Progenitor cell of endocrine pancreas (in vitro differentiated cells): Measurements from ENCODE around the gene MIER2. TPM values are rescaled to one million over a fixed set of nuclear protein-coding genes. Genes with fewer than 3 reads are reported as not detected.
A peak's percentile ranks its signal among the peaks of the same experiment; 100 is the strongest.

Experiments
- DNase-seq: peaks from one replicate; pipeline ENCODE4 v3.0.0; 2021; ENCODE audit warnings: low spot score; ENCODE audit not compliant: unreplicated experiment
- H3K27ac Mint-ChIP-seq: 2 replicates; pipeline ENCODE4 v1.8.0; 2021; ENCODE audit warnings: mild to moderate bottlenecking, moderate library complexity, mixed read lengths
- H3K27me3 Mint-ChIP-seq: 2 replicates; pipeline ENCODE4 v1.8.0; 2021; ENCODE audit warnings: mixed read lengths
- H3K36me3 Mint-ChIP-seq: 2 replicates; pipeline ENCODE4 v1.8.0; 2022; ENCODE audit warnings: mixed read lengths; ENCODE audit not compliant: insufficient read depth
- H3K4me1 Mint-ChIP-seq: 2 replicates; pipeline ENCODE4 v1.8.0; 2021; ENCODE audit warnings: low read depth, mixed read lengths
- H3K4me3 Mint-ChIP-seq: 2 replicates; pipeline ENCODE4 v1.8.0; 2021; ENCODE audit warnings: low read depth, mild to moderate bottlenecking, moderate library complexity, mixed read lengths
- H3K9me3 Mint-ChIP-seq: 2 replicates; pipeline ENCODE4 v1.8.0; 2021; ENCODE audit warnings: low read depth, mixed read lengths
- CTCF ChIP-seq: fragments of 200-600 bp; sonication (generic); IDR thresholded peaks from one replicate; pipeline ENCODE4 v1.5.0; 2021; ENCODE audit warnings: antibody characterized with exemption, mild to moderate bottlenecking; ENCODE audit not compliant: unreplicated experiment
- total RNA-seq: library from RNA; stranded (reverse); gene quantifications from 2 replicates; pipeline ENCODE4 v1.2.1, GENCODE V29; 2021

MIER2 gene
- total RNA-seq, 1 donor from 2014 or later = 46.7 TPM

GRCh38 chr19:306151-306900 is 38.3 kb downstream of the MIER2 start:
- Mint-ChIP-seq H3K9me3 (no peaks in the 10 kb centered on the region), H3K27ac (no peak overlapping the region)

GRCh38 chr19:305240-306150 is 39.1 kb downstream of the MIER2 start:
- Mint-ChIP-seq H3K4me1 (no peaks in the 10 kb centered on the region), H3K9me3 (no peaks in the 10 kb centered on the region), H3K27ac (peak overlapping the region; percentile 41), H3K4me3 (no peak overlapping the region), H3K36me3 (peaks cover 3% of the 10 kb centered on the region), H3K27me3 (no peaks in the 10 kb centered on the region)
- DNase-seq = no peak
- no peak for TF ChIP-seq CTCF

More at GRCh38 chr19:306151-306900, 38.3 kb downstream of the MIER2 start:
- Mint-ChIP-seq H3K36me3 (peaks cover 3% of the 10 kb centered on the region), H3K4me1 (no peaks in the 10 kb centered on the region), H3K27me3 (no peaks in the 10 kb centered on the region), H3K4me3 (no peak overlapping the region)
- no peak for DNase-seq
- no peak for TF ChIP-seq CTCF

GRCh38 chr19:296476-297225 is 47.9 kb downstream of the MIER2 start:
- TF ChIP-seq CTCF = no peak
- Mint-ChIP-seq H3K36me3 (no peaks in the 10 kb centered on the region), H3K9me3 (no peaks in the 10 kb centered on the region), H3K27ac (no peak overlapping the region), H3K4me1 (peaks cover 2% of the 10 kb centered on the region), H3K27me3 (peaks cover 29% of the 10 kb centered on the region), H3K4me3 (no peak overlapping the region)
- DNase-seq = no peak

- no peaks in the 10 kb centered on the region for H3K36me3 Mint-ChIP-seq
- peaks cover 2% of the 10 kb centered on the region for H3K4me1 Mint-ChIP-seq
- DNase-seq = no peak
- no peak for TF ChIP-seq CTCF
- H3K9me3 Mint-ChIP-seq = no peaks in the 10 kb centered on the region
- peaks cover 29% of the 10 kb centered on the region for H3K27me3 Mint-ChIP-seq
- H3K27ac Mint-ChIP-seq = no peak overlapping the region
- H3K4me3 Mint-ChIP-seq = no peak overlapping the region
These were observed 48.8 kb downstream of the MIER2 start for GRCh38 chr19:295687-296370.
